Tibial nerve (tissue), 4 donors: Measurements from ENCODE around the gene WBP4.

Experiments used
- EP300 ChIP-seq, 2 donors: sonication (generic); formaldehyde crosslinking; IDR thresholded peaks; one replicate each; pipeline ENCODE4 v1.6.1; 2017; ENCODE audit warnings: antibody characterized with exemption in 2 of 2, mild to moderate bottlenecking in 1 of 2
- POLR2A ChIP-seq, 2 donors: fragments of 450-650 bp; IDR thresholded peaks; one replicate each; pipeline ENCODE4 v1.6.1; 2017; ENCODE audit warnings: antibody characterized with exemption in 2 of 2, mild to moderate bottlenecking in 2 of 2, moderate library complexity in 2 of 2
- TF ChIP-seq, protein P1 (sequence below), 5 experiments: fragments of 200-600 bp in 3 of 5; fragments of 450-650 bp in 2 of 5; sonication (generic) in 3 of 5; IDR thresholded peaks; one replicate each; pipeline ENCODE4 v1.5.1; 2016 to 2019; ENCODE audit warnings: antibody characterized with exemption in 5 of 5, mild to moderate bottlenecking in 3 of 5, moderate library complexity in 2 of 5

DNA sequence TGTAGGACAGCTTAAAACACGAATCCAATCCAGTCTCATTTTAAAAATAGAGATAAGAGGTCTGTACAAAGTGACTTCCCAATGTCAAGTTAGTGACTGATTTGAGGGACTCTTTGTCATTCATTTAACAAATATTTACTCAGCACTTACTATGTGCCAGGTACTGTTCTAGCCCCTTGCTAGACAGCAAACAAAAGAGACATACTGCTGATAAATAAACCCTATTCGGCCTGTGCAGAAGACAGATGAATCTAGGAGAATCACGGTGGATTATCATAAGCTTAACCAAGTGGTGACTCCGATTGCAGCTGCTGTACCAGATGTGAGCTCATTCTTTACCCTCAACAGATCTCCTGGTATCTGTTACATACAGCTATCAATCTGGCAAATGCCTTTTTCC lies 35.8 kb upstream of the WBP4 start:
- TF ChIP-seq EP300 (IDR thresholded peaks at IDR 0.05), result no peak
- no peak for TF ChIP-seq POLR2A (IDR thresholded peaks at IDR 0.05)
- TF ChIP-seq, protein P1, sequence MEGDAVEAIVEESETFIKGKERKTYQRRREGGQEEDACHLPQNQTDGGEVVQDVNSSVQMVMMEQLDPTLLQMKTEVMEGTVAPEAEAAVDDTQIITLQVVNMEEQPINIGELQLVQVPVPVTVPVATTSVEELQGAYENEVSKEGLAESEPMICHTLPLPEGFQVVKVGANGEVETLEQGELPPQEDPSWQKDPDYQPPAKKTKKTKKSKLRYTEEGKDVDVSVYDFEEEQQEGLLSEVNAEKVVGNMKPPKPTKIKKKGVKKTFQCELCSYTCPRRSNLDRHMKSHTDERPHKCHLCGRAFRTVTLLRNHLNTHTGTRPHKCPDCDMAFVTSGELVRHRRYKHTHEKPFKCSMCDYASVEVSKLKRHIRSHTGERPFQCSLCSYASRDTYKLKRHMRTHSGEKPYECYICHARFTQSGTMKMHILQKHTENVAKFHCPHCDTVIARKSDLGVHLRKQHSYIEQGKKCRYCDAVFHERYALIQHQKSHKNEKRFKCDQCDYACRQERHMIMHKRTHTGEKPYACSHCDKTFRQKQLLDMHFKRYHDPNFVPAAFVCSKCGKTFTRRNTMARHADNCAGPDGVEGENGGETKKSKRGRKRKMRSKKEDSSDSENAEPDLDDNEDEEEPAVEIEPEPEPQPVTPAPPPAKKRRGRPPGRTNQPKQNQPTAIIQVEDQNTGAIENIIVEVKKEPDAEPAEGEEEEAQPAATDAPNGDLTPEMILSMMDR (IDR thresholded peaks at IDR 0.05), result no peak
